K562 (cell line): ENCODE measurements around the gene MOB1B. TPM values are rescaled to one million over a fixed set of nuclear protein-coding genes. Genes with fewer than 3 reads are reported as not detected.
A peak's percentile ranks its signal among the peaks of the same experiment; 100 is the strongest.

Experiments
- ATAC-seq: fragments of 200-7000 bp; cut with Tn5 transposase; 3 replicates; pipeline ENCODE4 v1.9.1; 2020; ENCODE audit warnings: moderate library complexity
- BruUV-seq: library from RNA; stranded (reverse); fragments of 400-500 nt; replicated peaks from 2 replicates; lab custom pipeline; 2021; lab: Mats Ljungman, UMichigan
- CTCF ChIA-PET: fragments of 300-600 bp; formaldehyde crosslinking; extraction: SDS; loops from one replicate; lab custom pipeline; 2021; ENCODE audit warnings: low intra/inter-chr PET ratio; lab: Yijun Ruan, JAX
- POLR2A ChIA-PET: fragments of 300-600, 350-650 bp; sonication (Branson Sonifier 250); formaldehyde crosslinking; extraction: SDS; loops from one replicate; lab custom pipeline; 2021; ENCODE audit warnings: antibody characterized with exemption, inconsistent platforms; lab: Yijun Ruan, JAX
- DNase-seq, 4 experiments: peaks; one replicate each; pipeline versions ENCODE4 v3.0.0 to v3.0.0-alpha.2; 2011 to 2018; ENCODE audit warnings: low spot score in 3 of 4, mixed read lengths in 3 of 4; ENCODE audit errors: extremely low read depth in 1 of 4
- FAIRE-seq: peaks from 2 replicates; lab custom pipeline; 2011; peaks lifted over from hg19 to GRCh38; lab: Jason Lieb, UNC
- H2AFZ ChIP-seq: 2 replicates; pipeline ENCODE4 v1.6.0; 2011; ENCODE audit warnings: low read depth, low read length, control low read depth, inconsistent platforms
- H3K27ac ChIP-seq: fragments of 200-600 bp; 3 replicates; pipeline ENCODE4 v1.8.0; 2011; ENCODE audit warnings: low read depth, mild to moderate bottlenecking, control low read depth, inconsistent platforms, low read length, moderate library complexity, mixed read lengths; ENCODE audit errors: extremely low read depth
- H3K27me3 ChIP-seq, 2 experiments: fragments of 300-600 bp in 1 of 2; 2 replicates in 1 of 2; 3 replicates in 1 of 2; pipeline versions ENCODE4 v1.6.0 to v1.8.0; 2011; ENCODE audit warnings: inconsistent platforms in 2 of 2, low read length in 2 of 2, mild to moderate bottlenecking in 1 of 2, mixed read lengths in 1 of 2, moderate library complexity in 1 of 2; ENCODE audit not compliant: control insufficient read depth in 2 of 2, insufficient read depth in 2 of 2
- H3K36me3 ChIP-seq: fragments of 300-600 bp; 3 replicates; pipeline ENCODE4 v1.8.0; 2011; ENCODE audit warnings: mild to moderate bottlenecking, low read length, inconsistent platforms; ENCODE audit not compliant: control insufficient read depth, insufficient read depth
- H3K4me1 ChIP-seq, 2 experiments: fragments of 200-600 bp in 1 of 2; replicated peaks in 1 of 2; 2 replicates in 1 of 2; 3 replicates in 1 of 2; pipeline versions ENCODE4 v1.5.1 to v1.8.0; 2011; ENCODE audit warnings: inconsistent platforms in 2 of 2, low read length in 2 of 2, mild to moderate bottlenecking in 1 of 2, mixed read lengths in 1 of 2, moderate library complexity in 1 of 2; ENCODE audit not compliant: control insufficient read depth in 2 of 2, insufficient read depth in 2 of 2
- H3K4me2 ChIP-seq: 2 replicates; pipeline ENCODE4 v1.6.1; 2011; ENCODE audit warnings: low read length, control low read depth, inconsistent platforms, mixed read lengths; ENCODE audit not compliant: insufficient read depth
- H3K4me3 ChIP-seq: fragments of 200-600 bp; sonication (generic), shearing (Covaris generic); 2 replicates; pipeline ENCODE4 v1.5.1; 2016; ENCODE audit warnings: control low read depth, inconsistent platforms
- H3K79me2 ChIP-seq: fragments of 200-600 bp; 3 replicates; pipeline ENCODE4 v1.8.0; 2011; ENCODE audit warnings: low read length, inconsistent platforms; ENCODE audit not compliant: control insufficient read depth, insufficient read depth
- H3K9ac ChIP-seq, 2 experiments: 2 replicates each; pipeline versions ENCODE4 v1.6.0 to v1.6.1; 2011; ENCODE audit warnings: low read depth in 2 of 2, low read length in 2 of 2, control low read depth in 1 of 2, inconsistent platforms in 1 of 2, mild to moderate bottlenecking in 1 of 2, mixed read lengths in 1 of 2; ENCODE audit not compliant: insufficient read depth in 1 of 2
- H3K9me1 ChIP-seq: one replicate; pipeline ENCODE4 v1.6.0; 2011; ENCODE audit warnings: inconsistent platforms, mild to moderate bottlenecking, low read length, moderate library complexity; ENCODE audit not compliant: control insufficient read depth, insufficient read depth
- H3K9me3 ChIP-seq: replicated peaks from 2 replicates; pipeline ENCODE4 v1.5.1; 2011; ENCODE audit warnings: low read depth, low read length, inconsistent platforms; ENCODE audit not compliant: control insufficient read depth, insufficient read depth
- H4K20me1 ChIP-seq: replicated peaks from 2 replicates; pipeline ENCODE4 v1.6.1; 2011; ENCODE audit warnings: low read length, inconsistent platforms, mixed read lengths; ENCODE audit not compliant: control insufficient read depth, insufficient read depth
- ARID4B ChIP-seq: sonication (generic); formaldehyde crosslinking; IDR thresholded peaks from 2 replicates; pipeline ENCODE4 v1.8.0; 2022; ENCODE audit warnings: mild to moderate bottlenecking, missing genetic modification reagents
- ATF3 ChIP-seq, 2 experiments: fragments of 450-650 bp in 1 of 2; sonication (generic) in 1 of 2; formaldehyde crosslinking in 1 of 2; IDR thresholded peaks in 1 of 2; conservative IDR thresholded peaks in 1 of 2; 2 replicates each; pipeline versions ENCODE4 v1.6.1 to v1.8.1; 2016 to 2023; ENCODE audit warnings: mild to moderate bottlenecking in 2 of 2, moderate library complexity in 2 of 2, inconsistent platforms in 1 of 2, missing genetic modification reagents in 1 of 2
- BDP1 ChIP-seq: IDR thresholded peaks from 3 replicates; pipeline ENCODE4 v1.6.1; 2011; ENCODE audit not compliant: insufficient read length, insufficient read depth
- E2F3 ChIP-seq: fragments of 250-450 bp; sonication (Bioruptor Pico); IDR thresholded peaks from 2 replicates; pipeline ENCODE4 v1.4.0; 2020; ENCODE audit warnings: mild to moderate bottlenecking
- GABPB1 ChIP-seq: sonication (generic); formaldehyde crosslinking; IDR thresholded peaks from 2 replicates; pipeline ENCODE4 v1.8.0; 2022; ENCODE audit warnings: mild to moderate bottlenecking, missing genetic modification reagents
- HMBOX1 ChIP-seq: sonication (generic); IDR thresholded peaks from 2 replicates; pipeline ENCODE4 v1.6.1; 2016
- PBX2 ChIP-seq, 2 experiments: IDR thresholded peaks in 1 of 2; conservative IDR thresholded peaks in 1 of 2; 2 replicates each; pipeline ENCODE4 v1.6.1; 2016; ENCODE audit warnings: low read depth in 2 of 2, mild to moderate bottlenecking in 1 of 2, missing compliant biosample characterization in 1 of 2, missing genetic modification characterization in 1 of 2, moderate library complexity in 1 of 2
- PKNOX1 ChIP-seq: fragments of 450-650 bp; IDR thresholded peaks from 2 replicates; pipeline ENCODE4 v1.6.1; 2016
- SMARCE1 ChIP-seq: fragments of 450-650 bp; IDR thresholded peaks from 2 replicates; pipeline ENCODE4 v1.7.1; 2016; ENCODE audit warnings: mild to moderate bottlenecking
- ZNF347 ChIP-seq: fragments of 450-650 bp; formaldehyde crosslinking; IDR thresholded peaks from 2 replicates; pipeline ENCODE4 v1.4.0; 2020; ENCODE audit warnings: low read depth, mild to moderate bottlenecking, moderate library complexity
- WGBS: fragments of 100-300 bp; shearing (Covaris generic); methylation state at CpG from one replicate; pipeline ENCODE4 v1.1.6; 2016; ENCODE audit warnings: low coverage, mixed read lengths; ENCODE audit not compliant: insufficient coverage; ENCODE audit errors: missing lambda C conversion rate; 5-methylcytosine and 5-hydroxymethylcytosine counted together
- in situ Hi-C: fragments of 300-500 bp; cut with MboI; formaldehyde crosslinking; loops from 4 replicates; pipeline ENCODE4 v1.15.0; 2018; ENCODE audit warnings: inconsistent platforms, mixed read lengths
- intact Hi-C: fragments of 100-400 bp; cut with micrococcal nuclease; formaldehyde crosslinking; loops from 2 replicates; pipeline ENCODE4 v1.14.2; 2022
- polyA plus RNA-seq, 8 experiments: library from polyadenylated mRNA; depleted of rRNA in 4 of 8; stranded (reverse) in 5 of 8; unstranded in 3 of 8; fragments of >200 nt; fragmentation: Nextera tagmentation in 2 of 8; fragmentation: Illumina TruSeq in 1 of 8; extraction: Ambion mirVana in 2 of 8; extraction: Trizol in 1 of 8; gene quantifications; 2 replicates each; pipeline versions ENCODE4 v1.2.1 to v1.2.3, GENCODE V29; 2011 to 2014; ENCODE audit warnings: inconsistent platforms in 1 of 8, missing spikeins in 1 of 8
- total RNA-seq, 7 experiments: library from RNA; depleted of rRNA in 6 of 7; stranded (reverse); fragments of >200 nt in 6 of 7; fragmentation: Illumina TruSeq in 2 of 7; extraction: Trizol in 2 of 7; gene quantifications; 2 replicates each; pipeline versions ENCODE4 v1.2.1 to v1.2.3, GENCODE V29; 2011 to 2021; ENCODE audit warnings: low replicate concordance in 1 of 7

MOB1B gene
- total and polyA plus RNA-seq, 9 of the 15 experiments (the other 6 are each of a cell fraction or from before 2014, with no cell fraction given): 8.4 to 37.8 (median 19.0) TPM

GRCh38 chr4:70979445-70980008 lies 77.4 kb downstream of the MOB1B start:
- no peak overlapping the region for H3K4me3 ChIP-seq
- CTCF ChIA-PET: no interaction called here
- H3K79me2 ChIP-seq: no peaks in the 10 kb centered on the region
- no peak for FAIRE-seq
- POLR2A ChIA-PET: interaction anchor here (2.1 kb wide), 1 partner anchor 14 kb away, joined by 5 read pairs; the partner anchor contains the start of gene DCK
- peak; percentile 52; the same call in 2 of the 3 replicates for ATAC-seq
- H3K9me3 ChIP-seq: no peaks in the 10 kb centered on the region
- intact Hi-C loops: no loop called here
- peaks cover 3 to 5% of the 10 kb centered on the region in 2 experiments; a peak in 2 of 5 replicates for H3K4me1 ChIP-seq
- in situ Hi-C loops: no loop called here
- BruUV-seq: no TSS peak
- H4K20me1 ChIP-seq: no peaks in the 10 kb centered on the region
- no peaks in the 10 kb centered on the region for H3K9me1 ChIP-seq
- no peak overlapping the region for H3K4me2 ChIP-seq
- H2AFZ ChIP-seq: no peak overlapping the region
- no peaks in the 10 kb centered on the region for H3K27me3 ChIP-seq
- 73% methylated on average over 1 of the region's 1 CpG for WGBS
- no peak overlapping the region for H3K9ac ChIP-seq
- peaks cover 66% of the 10 kb centered on the region for H3K36me3 ChIP-seq
- H3K27ac ChIP-seq: no peak overlapping the region
- DNase-seq: no peak
- TF ChIP-seq GABPB1 (CRISPR knock-in tag) (no peak), ATF3 (IDR thresholded peaks at IDR 0.05) (no peak), ATF3 (CRISPR knock-in tag; conservative IDR thresholded peaks at IDR 0.05) (no peak), PKNOX1 (peak; percentile 35; the same call in 1 of the 2 replicates), ZNF347 (CRISPR knock-in tag) (no peak), ARID4B (CRISPR knock-in tag) (no peak), HMBOX1 (peak; percentile 81), PBX2 (CRISPR knock-in tag; IDR thresholded peaks at IDR 0.05; ENCODE audit: low read depth) (no peak), PBX2 (tag; conservative IDR thresholded peaks at IDR 0.05; ENCODE audit: low read depth) (peak; percentile 93), BDP1 (no peak), SMARCE1 (peak; percentile 15; the same call in 1 of the 2 replicates), E2F3 (CRISPR knock-in tag) (no peak)
